IMR-90 (cell line): ENCODE results near the gene SRPX2.

Source experiments
- CEBPB ChIP-seq: IDR thresholded peaks from 2 replicates; pipeline ENCODE4 v1.6.1; 2012; ENCODE audit warnings: low read depth, low read length, improper control_type of control experiment
- CTCF ChIP-seq: conservative IDR thresholded peaks from 2 replicates; pipeline ENCODE4 v1.5.1; 2012; ENCODE audit warnings: mild to moderate bottlenecking, low read depth, low read length, improper control_type of control experiment
- ELK1 ChIP-seq: fragments of 150-350 bp; IDR thresholded peaks from 2 replicates; pipeline ENCODE4 v1.6.1; 2016; ENCODE audit warnings: low read depth, mild to moderate bottlenecking, low read length, moderate library complexity, borderline replicate concordance
- MAFK ChIP-seq: IDR thresholded peaks from 2 replicates; pipeline ENCODE4 v1.6.1; 2012; ENCODE audit warnings: low read depth, low read length, improper control_type of control experiment
- MAZ ChIP-seq: IDR thresholded peaks from 2 replicates; pipeline ENCODE4 v1.6.1; 2012; ENCODE audit warnings: low read depth, mild to moderate bottlenecking, low read length, improper control_type of control experiment, moderate library complexity, borderline replicate concordance
- MXI1 ChIP-seq: IDR thresholded peaks from 2 replicates; pipeline ENCODE4 v1.6.1; 2012; ENCODE audit warnings: low read depth, mild to moderate bottlenecking, low read length, moderate library complexity, borderline replicate concordance
- NFE2L2 ChIP-seq: fragments of 150-350 bp; IDR thresholded peaks from 2 replicates; pipeline ENCODE4 v1.6.1; 2016; ENCODE audit warnings: low read depth, mild to moderate bottlenecking, low read length
- POLR2A ChIP-seq: IDR thresholded peaks from 2 replicates; pipeline ENCODE4 v1.6.1; 2012; ENCODE audit warnings: mild to moderate bottlenecking, low read depth, low read length
- RAD21 ChIP-seq: IDR thresholded peaks from 2 replicates; pipeline ENCODE4 v1.6.1; 2012; ENCODE audit warnings: low read length, improper control_type of control experiment
- RCOR1 ChIP-seq: IDR thresholded peaks from 2 replicates; pipeline ENCODE4 v1.6.1; 2012; ENCODE audit warnings: mild to moderate bottlenecking, low read length, improper control_type of control experiment; ENCODE audit not compliant: insufficient replicate concordance
- RFX5 ChIP-seq: IDR thresholded peaks from 2 replicates; pipeline ENCODE4 v1.8.0; 2012; ENCODE audit warnings: low read depth, mild to moderate bottlenecking, low read length, moderate library complexity

GRCh38 chrX:100643212-100643611 lies 787 bp upstream of the SRPX2 start:
- TF ChIP-seq POLR2A (no peak), CTCF (no peak), CEBPB (no peak), MXI1 (no peak), NFE2L2 (no peak), MAFK (no peak), MAZ (no peak), RFX5 (no peak), RAD21 (no peak), ELK1 (no peak), RCOR1 (no peak)
